Measurements from ENCODE around the gene NCL.

Gene NCL

GRCh38 chr2:231460073-231460835 is 4.0 kb downstream of the NCL start:
- DNase-seq (ENCODE audit: low spot score): no peak
- TF ChIP-seq CTCF (IDR thresholded peaks at IDR 0.05; ENCODE audit: extremely low read depth, missing control alignments): no peak

- DNase-seq (ENCODE audit: low spot score): no peak
- no peak for TF ChIP-seq CTCF (IDR thresholded peaks at IDR 0.05; ENCODE audit: extremely low read depth, missing control alignments)
Observed at GRCh38 chr2:231458368-231458767, 5.9 kb downstream of the NCL start.

GRCh38 chr2:231457101-231457500 is 7.2 kb downstream of the NCL start:
- no peak for DNase-seq (ENCODE audit: low spot score)
- TF ChIP-seq CTCF (IDR thresholded peaks at IDR 0.05; ENCODE audit: extremely low read depth, missing control alignments): no peak

- no peak for TF ChIP-seq CTCF (IDR thresholded peaks at IDR 0.05; ENCODE audit: extremely low read depth, missing control alignments)
- DNase-seq (ENCODE audit: low spot score): no peak
Observed at GRCh38 chr2:231456295-231457004, 7.8 kb downstream of the NCL start.

GRCh38 chr2:231455890-231456289 is 8.4 kb downstream of the NCL start:
- no peak for DNase-seq (ENCODE audit: low spot score)
- no peak for TF ChIP-seq CTCF (IDR thresholded peaks at IDR 0.05; ENCODE audit: extremely low read depth, missing control alignments)

GRCh38 chr2:231455222-231455621 is 9.1 kb downstream of the NCL start:
- TF ChIP-seq CTCF (IDR thresholded peaks at IDR 0.05; ENCODE audit: extremely low read depth, missing control alignments): no peak
- DNase-seq (ENCODE audit: low spot score): no peak

GRCh38 chr2:231454361-231454791 is 9.9 kb downstream of the NCL start:
- DNase-seq (ENCODE audit: low spot score): no peak
- no peak for TF ChIP-seq CTCF (IDR thresholded peaks at IDR 0.05; ENCODE audit: extremely low read depth, missing control alignments)
